CD8-positive, alpha-beta memory T cell (primary cell): ENCODE data around the gene SNCG. TPM values are rescaled to one million over a fixed set of nuclear protein-coding genes. Genes with fewer than 3 reads are reported as not detected.
"Not testable (repeated sequence)": the region's sequence is repeated elsewhere in the genome, so short reads cannot be mapped to it uniquely, and the experiment has no call there.

Experiments
- CTCF ChIA-PET: fragments of 350-600 bp; sonication (Branson Sonifier 250); formaldehyde crosslinking; loops from one replicate; lab custom pipeline; 2021; ENCODE audit warnings: antibody characterized with exemption; lab: Charles Lee
- POLR2A ChIA-PET: fragments of 350-600 bp; sonication (Branson Sonifier 250); formaldehyde crosslinking; loops from one replicate; lab custom pipeline; 2021; ENCODE audit warnings: antibody characterized with exemption; lab: Charles Lee
- DNase-seq, 5 donors: peaks; one replicate each; pipeline versions ENCODE4 v3.0.0 to v3.0.0-alpha.2; 2020 to 2022; ENCODE audit warnings: mixed read lengths in 1 of 5
- H3K27ac ChIP-seq: one replicate; pipeline ENCODE4 v1.7.0; 2013; ENCODE audit warnings: low read depth, mild to moderate bottlenecking, low read length, moderate library complexity
- H3K27me3 ChIP-seq: 2 replicates; pipeline ENCODE4 v1.7.0; 2013; ENCODE audit warnings: low read length, mild to moderate bottlenecking; ENCODE audit not compliant: insufficient read depth, poor library complexity, severe bottlenecking
- H3K36me3 ChIP-seq: 2 replicates; pipeline ENCODE4 v1.7.0; 2013; ENCODE audit warnings: mild to moderate bottlenecking, low read length, moderate library complexity; ENCODE audit not compliant: insufficient read depth
- H3K4me1 ChIP-seq: 2 replicates; pipeline ENCODE4 v1.7.0; 2013; ENCODE audit warnings: mild to moderate bottlenecking, low read length, moderate library complexity; ENCODE audit not compliant: insufficient read depth
- H3K4me3 ChIP-seq: 2 replicates; pipeline ENCODE4 v1.7.0; 2013; ENCODE audit warnings: mild to moderate bottlenecking, low read length
- H3K9me3 ChIP-seq: 2 replicates; pipeline ENCODE4 v1.7.0; 2013; ENCODE audit warnings: mild to moderate bottlenecking, low read length
- H3K27ac Mint-ChIP-seq, 8 donors: one replicate each; pipeline ENCODE4 v1.8.0; 2020 to 2021; ENCODE audit warnings: mixed read lengths in 8 of 8, mild to moderate bottlenecking in 6 of 8, inconsistent platforms in 3 of 8, moderate library complexity in 3 of 8
- H3K27me3 Mint-ChIP-seq, 2 donors: one replicate each; pipeline ENCODE4 v1.8.0; 2020 to 2021; ENCODE audit warnings: mixed read lengths in 2 of 2, mild to moderate bottlenecking in 1 of 2, moderate library complexity in 1 of 2
- H3K36me3 Mint-ChIP-seq, 3 donors: one replicate each; pipeline ENCODE4 v1.8.0; 2020 to 2021; ENCODE audit warnings: mixed read lengths in 3 of 3, inconsistent platforms in 1 of 3, mild to moderate bottlenecking in 1 of 3
- H3K4me1 Mint-ChIP-seq, 3 donors: one replicate each; pipeline ENCODE4 v1.8.0; 2020 to 2021; ENCODE audit warnings: mixed read lengths in 3 of 3, inconsistent platforms in 1 of 3, mild to moderate bottlenecking in 1 of 3
- H3K4me3 Mint-ChIP-seq, 7 donors: one replicate each; pipeline ENCODE4 v1.8.0; 2020 to 2021; ENCODE audit warnings: mixed read lengths in 7 of 7, mild to moderate bottlenecking in 6 of 7, moderate library complexity in 4 of 7, inconsistent platforms in 2 of 7
- H3K9me3 Mint-ChIP-seq, 5 donors: one replicate each; pipeline ENCODE4 v1.8.0; 2020 to 2022; ENCODE audit warnings: mixed read lengths in 5 of 5, mild to moderate bottlenecking in 3 of 5, moderate library complexity in 2 of 5, inconsistent platforms in 1 of 5
- polyA plus RNA-seq: library from polyadenylated mRNA; unstranded; fragments of 300-500 nt; fragmentation: Illumina TruSeq; gene quantifications from one replicate; pipeline ENCODE4 v1.2.3, GENCODE V29; 2021
- total RNA-seq, 2 experiments: library from RNA; stranded (reverse); gene quantifications; one replicate each; pipeline ENCODE4 v1.2.3, GENCODE V29; 2021

SNCG gene
- total and polyA plus RNA-seq, 3 experiments from 2014 or later, result not detected

DNA sequence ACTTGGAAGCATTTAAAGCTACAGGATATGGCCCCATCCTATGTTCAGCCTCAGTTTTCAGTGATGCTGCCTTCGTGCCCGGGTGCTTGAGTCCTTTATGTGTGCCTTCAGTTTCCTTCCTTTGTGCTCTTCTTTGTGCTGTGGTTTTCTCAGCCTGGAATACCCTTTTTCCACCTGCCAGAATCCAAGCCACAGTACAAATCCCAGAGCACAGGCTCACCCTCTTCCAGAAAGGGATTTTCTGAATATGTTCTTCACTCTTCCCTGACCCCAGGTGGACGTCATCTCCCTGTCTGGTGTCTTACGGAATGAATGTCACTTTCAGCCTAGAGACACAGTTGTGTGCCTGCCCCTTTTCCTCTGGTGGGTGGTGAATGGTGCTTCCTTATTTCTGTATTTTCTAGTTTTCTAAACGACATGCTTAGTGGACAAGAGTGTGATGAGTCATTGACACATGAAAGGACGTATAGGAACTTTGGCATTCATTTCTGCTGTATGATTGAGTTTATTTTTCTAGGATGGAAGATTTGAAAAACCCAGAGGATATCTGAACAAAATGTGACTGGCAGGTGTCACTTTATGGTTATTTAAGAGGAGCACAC, 41.5 kb downstream of the SNCG start:
- H3K4me1 Mint-ChIP-seq, H3K27ac ChIP-seq, H3K4me1 ChIP-seq, H3K4me3 ChIP-seq, H3K36me3 Mint-ChIP-seq, H3K27me3 Mint-ChIP-seq, H3K27me3 ChIP-seq, DNase-seq, POLR2A ChIA-PET, H3K9me3 ChIP-seq, H3K36me3 ChIP-seq, H3K9me3 Mint-ChIP-seq, H3K4me3 Mint-ChIP-seq, H3K27ac Mint-ChIP-seq, CTCF ChIA-PET: not testable (repeated sequence)

DNA sequence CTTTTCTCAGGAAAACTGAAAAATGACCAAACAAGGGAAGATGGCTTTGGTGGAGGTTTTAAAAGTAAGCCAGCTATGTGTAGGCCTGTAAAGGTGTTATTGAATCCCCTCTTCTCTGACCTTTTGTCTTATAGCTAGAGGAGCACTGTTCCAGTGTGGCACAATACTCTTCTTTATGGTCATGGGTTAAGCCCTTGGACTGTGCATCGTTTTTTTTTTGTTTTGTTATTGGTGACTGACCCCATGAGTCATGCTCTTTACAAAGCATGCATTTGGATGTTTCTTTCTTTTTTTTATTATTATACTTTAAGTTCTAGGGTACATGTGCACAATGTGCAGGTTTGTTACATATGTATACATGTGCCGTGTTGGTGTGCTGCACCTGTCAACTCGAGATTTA, 42.1 kb downstream of the SNCG start:
- Mint-ChIP-seq H3K4me3 (no peak overlapping the region), H3K27me3 (peaks cover 0 to 4% of the 10 kb centered on the region in 2 donors)

DNA sequence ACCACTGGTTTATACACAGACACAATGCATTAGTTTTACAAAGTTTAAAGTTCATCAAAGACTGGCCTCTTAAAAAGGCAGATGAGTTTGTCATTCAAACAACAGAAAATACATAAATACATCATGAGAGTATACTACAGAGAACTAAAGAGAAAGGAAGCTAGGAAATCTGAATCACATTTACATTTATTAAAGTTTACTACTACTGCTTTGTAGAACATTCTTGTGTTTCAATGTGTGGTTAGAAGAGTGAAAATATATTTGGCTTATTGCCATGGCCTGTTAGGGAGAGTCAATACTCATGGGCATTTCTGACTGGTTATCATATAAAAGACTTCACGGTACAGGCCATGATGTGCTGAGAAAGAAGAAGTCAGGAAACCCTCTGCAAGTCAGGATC, 48.7 kb downstream of the SNCG start:
- H3K9me3 ChIP-seq, H3K4me1 Mint-ChIP-seq, H3K4me1 ChIP-seq, H3K27ac Mint-ChIP-seq, H3K4me3 Mint-ChIP-seq, DNase-seq, H3K27me3 ChIP-seq, CTCF ChIA-PET, H3K4me3 ChIP-seq, H3K27ac ChIP-seq, H3K36me3 Mint-ChIP-seq, POLR2A ChIA-PET, H3K36me3 ChIP-seq, H3K27me3 Mint-ChIP-seq, H3K9me3 Mint-ChIP-seq: not testable (repeated sequence)

More for the DNA sequence above, 42.1 kb downstream of the SNCG start:
- no peaks in the 10 kb centered on the region for H3K4me1 ChIP-seq
- H3K27me3 ChIP-seq, result no peaks in the 10 kb centered on the region
- CTCF ChIA-PET, result no interaction called here
- H3K4me1 Mint-ChIP-seq, result no peaks in the 10 kb centered on the region
- no peaks in the 10 kb centered on the region for H3K36me3 ChIP-seq
- no peak overlapping the region for H3K4me3 ChIP-seq
- no peaks in the 10 kb centered on the region for H3K9me3 Mint-ChIP-seq
- H3K9me3 ChIP-seq, result no peaks in the 10 kb centered on the region
- H3K27ac ChIP-seq, result no peak overlapping the region
- POLR2A ChIA-PET, result no interaction called here
- H3K36me3 Mint-ChIP-seq, result no peaks in the 10 kb centered on the region
- no peak overlapping the region for H3K27ac Mint-ChIP-seq
- DNase-seq, result no peak

- H3K4me1 ChIP-seq, CTCF ChIA-PET, H3K9me3 Mint-ChIP-seq, DNase-seq, H3K36me3 ChIP-seq, H3K27me3 ChIP-seq, H3K27ac Mint-ChIP-seq, H3K27ac ChIP-seq, H3K36me3 Mint-ChIP-seq, H3K9me3 ChIP-seq, H3K4me3 ChIP-seq, H3K4me3 Mint-ChIP-seq, H3K27me3 Mint-ChIP-seq, H3K4me1 Mint-ChIP-seq, POLR2A ChIA-PET: not testable (repeated sequence)
These were observed 49.3 kb downstream of the SNCG start for GRCh38 chr10:87007674-87008073.

DNA sequence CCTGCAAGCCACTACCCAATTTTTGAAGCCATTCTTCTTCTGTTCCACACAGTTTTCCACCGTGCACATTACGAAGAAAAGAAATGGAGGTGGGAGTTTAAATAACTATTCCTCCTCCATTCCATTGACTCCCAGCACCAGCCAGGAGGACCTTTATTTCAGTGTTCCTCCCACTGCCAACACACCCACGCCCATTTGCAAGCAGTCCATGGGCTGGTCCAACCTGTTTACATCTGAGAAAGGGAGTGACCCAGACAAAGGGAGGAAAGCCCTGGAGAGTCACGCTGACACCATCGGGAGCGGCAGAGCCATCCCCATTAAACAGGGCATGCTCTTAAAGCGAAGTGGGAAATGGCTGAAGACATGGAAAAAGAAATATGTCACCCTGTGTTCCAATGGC, 49.9 kb downstream of the SNCG start:
- H3K27ac ChIP-seq, POLR2A ChIA-PET, CTCF ChIA-PET, H3K27me3 Mint-ChIP-seq, H3K9me3 ChIP-seq, H3K36me3 ChIP-seq, H3K27me3 ChIP-seq, H3K4me1 ChIP-seq, H3K36me3 Mint-ChIP-seq, DNase-seq, H3K4me1 Mint-ChIP-seq, H3K27ac Mint-ChIP-seq, H3K4me3 Mint-ChIP-seq, H3K4me3 ChIP-seq, H3K9me3 Mint-ChIP-seq: not testable (repeated sequence)

DNA sequence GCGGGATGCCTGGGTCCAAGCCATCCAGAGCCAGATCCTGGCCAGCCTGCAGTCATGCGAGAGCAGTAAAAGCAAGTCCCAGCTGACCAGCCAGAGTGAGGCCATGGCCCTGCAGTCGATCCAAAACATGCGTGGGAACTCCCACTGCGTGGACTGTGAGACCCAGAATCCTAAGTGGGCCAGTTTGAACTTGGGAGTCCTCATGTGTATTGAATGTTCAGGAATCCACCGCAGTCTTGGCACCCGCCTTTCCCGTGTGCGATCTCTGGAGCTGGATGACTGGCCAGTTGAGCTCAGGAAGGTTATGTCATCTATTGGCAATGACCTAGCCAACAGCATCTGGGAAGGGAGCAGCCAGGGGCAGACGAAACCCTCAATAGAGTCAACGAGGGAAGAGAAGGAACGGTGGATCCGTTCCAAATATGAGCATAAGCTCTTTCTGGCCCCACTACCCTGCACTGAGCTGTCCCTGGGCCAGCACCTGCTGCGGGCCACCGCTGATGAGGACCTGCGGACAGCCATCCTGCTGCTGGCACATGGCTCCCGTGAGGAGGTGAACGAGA, 50.8 kb downstream of the SNCG start:
- not testable (repeated sequence) for H3K27me3 ChIP-seq

More for the DNA sequence above, 50.8 kb downstream of the SNCG start:
- POLR2A ChIA-PET, H3K36me3 Mint-ChIP-seq, CTCF ChIA-PET, H3K4me1 Mint-ChIP-seq, H3K27ac ChIP-seq, DNase-seq, H3K9me3 ChIP-seq, H3K27me3 Mint-ChIP-seq, H3K4me3 ChIP-seq, H3K9me3 Mint-ChIP-seq, H3K36me3 ChIP-seq, H3K4me1 ChIP-seq, H3K4me3 Mint-ChIP-seq: not testable (repeated sequence)
- peak overlapping the region in 1 of 8 donors; percentile 30 for H3K27ac Mint-ChIP-seq

Other genes with a start within 250 kb of the SNCG start
- 10 to 100 TPM; 20.9 to 21.9 TPM for gene BMPR1A, start 202.0 kb upstream of the SNCG start, total RNA-seq
- gene BMPR1A, start 202.0 kb upstream of the SNCG start, polyA plus RNA-seq, result 6.4 TPM
- gene MMRN2, start 984 bp upstream of the SNCG start, total RNA-seq, result not detected
- gene MMRN2, start 984 bp upstream of the SNCG start, polyA plus RNA-seq, result not detected
- not detected for gene ADIRF, start 9.9 kb downstream of the SNCG start, total RNA-seq
- gene ADIRF, start 9.9 kb downstream of the SNCG start, polyA plus RNA-seq, result not detected
- not detected for gene FAM25A, start 61.7 kb downstream of the SNCG start, total RNA-seq
- gene FAM25A, start 61.7 kb downstream of the SNCG start, polyA plus RNA-seq, result not detected
- 100 to 1,000 TPM; 174 to 184 TPM for gene GLUD1, start 136.2 kb downstream of the SNCG start, total RNA-seq
- gene GLUD1, start 136.2 kb downstream of the SNCG start, polyA plus RNA-seq, result 130 TPM
- 10 to 100 TPM; 42.9 to 44.2 TPM for gene SHLD2, start 136.6 kb downstream of the SNCG start, total RNA-seq
- gene SHLD2, start 136.6 kb downstream of the SNCG start, polyA plus RNA-seq, result 24.9 TPM